HEK293 (cell line): ENCODE measurements around the gene DUSP15.

ENCODE experiments used
- CTCF ChIA-PET: fragments of 350-600 bp; formaldehyde crosslinking; extraction: SDS; loops from one replicate; lab custom pipeline; 2021; ENCODE audit warnings: antibody characterized with exemption; lab: Yijun Ruan, JAX
- POLR2A ChIA-PET: fragments of 300-600 bp; formaldehyde crosslinking; extraction: SDS; loops from one replicate; lab custom pipeline; 2020; ENCODE audit warnings: antibody characterized with exemption, inconsistent platforms; lab: Yijun Ruan, JAX
- H3K27ac ChIP-seq: fragments of 200-500 bp; sonication (Bioruptor generic); 2 replicates; pipeline ENCODE4 v1.5.1; 2014; ENCODE audit warnings: low read depth, low read length, control low read depth, inconsistent platforms; ENCODE audit errors: extremely low read depth
- H3K36me3 ChIP-seq, 2 experiments: fragments of 200-500 bp in 1 of 2; sonication (Bioruptor generic) in 1 of 2; 1 replicate in 1 of 2; 2 replicates in 1 of 2; pipeline ENCODE4 v1.5.1; 2014 to 2017; ENCODE audit warnings: inconsistent platforms in 2 of 2, low read length in 2 of 2; ENCODE audit not compliant: control insufficient read depth in 2 of 2, insufficient read depth in 1 of 2
- H3K4me1 ChIP-seq: fragments of 200-500 bp; sonication (Bioruptor generic); 2 replicates; pipeline ENCODE4 v1.5.1; 2014; ENCODE audit warnings: mild to moderate bottlenecking, low read length, inconsistent platforms; ENCODE audit not compliant: control insufficient read depth, insufficient read depth
- H3K4me3 ChIP-seq: 2 replicates; pipeline ENCODE4 v1.5.1; 2011; ENCODE audit warnings: low read depth, mild to moderate bottlenecking, control low read depth, low read length, moderate library complexity
- H3K9me3 ChIP-seq: fragments of 200-500 bp; sonication (Bioruptor generic); 2 replicates; pipeline ENCODE4 v1.5.1; 2014; ENCODE audit warnings: low read depth, low read length, inconsistent platforms; ENCODE audit not compliant: control insufficient read depth, insufficient read depth
- HOXA7 ChIP-seq: sonication (generic); formaldehyde crosslinking; IDR thresholded peaks from 2 replicates; pipeline ENCODE4 v1.8.1; 2022; ENCODE audit warnings: missing genetic modification reagents, borderline replicate concordance
- KLF16 ChIP-seq: fragments of 450-650 bp; formaldehyde crosslinking; IDR thresholded peaks from 2 replicates; pipeline ENCODE4 v1.5.1; 2017; ENCODE audit warnings: missing biosample characterization, missing genetic modification characterization
- SP7 ChIP-seq: fragments of 450-650 bp; formaldehyde crosslinking; IDR thresholded peaks from 2 replicates; pipeline ENCODE4 v1.5.1; 2016; ENCODE audit warnings: missing biosample characterization, missing genetic modification characterization
- ZBTB20 ChIP-seq: fragments of 450-650 bp; formaldehyde crosslinking; IDR thresholded peaks from 2 replicates; pipeline ENCODE4 v1.5.1; 2016; ENCODE audit warnings: missing biosample characterization, missing genetic modification characterization
- ZEB2 ChIP-seq: fragments of 450-650 bp; formaldehyde crosslinking; IDR thresholded peaks from 2 replicates; pipeline ENCODE4 v1.5.1; 2016; ENCODE audit warnings: missing biosample characterization, missing genetic modification characterization
- ZNF121 ChIP-seq: fragments of 450-650 bp; formaldehyde crosslinking; IDR thresholded peaks from 2 replicates; pipeline ENCODE4 v1.5.1; 2016; ENCODE audit warnings: missing biosample characterization, missing genetic modification characterization
- ZNF140 ChIP-seq: fragments of 450-650 bp; formaldehyde crosslinking; IDR thresholded peaks from 2 replicates; pipeline ENCODE4 v1.5.1; 2016; ENCODE audit warnings: missing biosample characterization, missing genetic modification characterization
- ZNF280C ChIP-seq: fragments of 450-650 bp; formaldehyde crosslinking; IDR thresholded peaks from 2 replicates; pipeline ENCODE4 v1.5.1; 2016; ENCODE audit warnings: missing biosample characterization, missing genetic modification characterization
- ZNF324 ChIP-seq: fragments of 450-650 bp; formaldehyde crosslinking; IDR thresholded peaks from 2 replicates; pipeline ENCODE4 v1.5.1; 2016; ENCODE audit warnings: missing biosample characterization, missing genetic modification characterization
- ZNF398 ChIP-seq: fragments of 450-650 bp; formaldehyde crosslinking; IDR thresholded peaks from 2 replicates; pipeline ENCODE4 v1.5.1; 2017; ENCODE audit warnings: missing biosample characterization, missing genetic modification characterization
- ZNF513 ChIP-seq: fragments of 450-650 bp; IDR thresholded peaks from 2 replicates; pipeline ENCODE4 v1.5.1; 2018; ENCODE audit warnings: missing biosample characterization, missing genetic modification characterization
- ZNF514 ChIP-seq: fragments of 450-650 bp; formaldehyde crosslinking; IDR thresholded peaks from 2 replicates; pipeline ENCODE4 v1.5.1; 2016; ENCODE audit warnings: missing biosample characterization, missing genetic modification characterization
- ZNF530 ChIP-seq: fragments of 450-650 bp; formaldehyde crosslinking; IDR thresholded peaks from 2 replicates; pipeline ENCODE4 v1.5.1; 2016; ENCODE audit warnings: low read depth, missing biosample characterization, missing genetic modification characterization
- ZNF548 ChIP-seq: fragments of 450-650 bp; formaldehyde crosslinking; IDR thresholded peaks from 2 replicates; pipeline ENCODE4 v1.5.1; 2016; ENCODE audit warnings: missing biosample characterization, missing genetic modification characterization
- ZNF580 ChIP-seq: fragments of 450-650 bp; formaldehyde crosslinking; IDR thresholded peaks from 2 replicates; pipeline ENCODE4 v1.5.1; 2016; ENCODE audit warnings: missing biosample characterization, missing genetic modification characterization
- ZNF623 ChIP-seq: fragments of 450-650 bp; formaldehyde crosslinking; IDR thresholded peaks from 2 replicates; pipeline ENCODE4 v1.5.1; 2016; ENCODE audit warnings: missing biosample characterization, missing genetic modification characterization
- ZNF629 ChIP-seq: fragments of 450-650 bp; formaldehyde crosslinking; IDR thresholded peaks from 2 replicates; pipeline ENCODE4 v1.5.1; 2017; ENCODE audit warnings: missing biosample characterization, missing genetic modification characterization
- ZNF747 ChIP-seq: fragments of 450-650 bp; formaldehyde crosslinking; IDR thresholded peaks from 2 replicates; pipeline ENCODE4 v1.5.1; 2016; ENCODE audit warnings: missing biosample characterization, missing genetic modification characterization
- ZNF777 ChIP-seq: fragments of 450-650 bp; formaldehyde crosslinking; IDR thresholded peaks from 2 replicates; pipeline ENCODE4 v1.5.1; 2017; ENCODE audit warnings: missing biosample characterization, missing genetic modification characterization, borderline replicate concordance
- TF ChIP-seq, protein P1 (sequence below): fragments of 450-650 bp; formaldehyde crosslinking; IDR thresholded peaks from 2 replicates; pipeline ENCODE4 v1.5.1; 2016; ENCODE audit warnings: missing biosample characterization, missing genetic modification characterization
- TF ChIP-seq, protein P2 (sequence below): fragments of 450-650 bp; formaldehyde crosslinking; IDR thresholded peaks from 2 replicates; pipeline ENCODE4 v1.5.1; 2016; ENCODE audit warnings: missing biosample characterization, missing genetic modification characterization, low read depth
- TF ChIP-seq, protein P3 (sequence below): fragments of 450-650 bp; formaldehyde crosslinking; IDR thresholded peaks from 2 replicates; pipeline ENCODE4 v1.5.1; 2016; ENCODE audit warnings: missing biosample characterization, missing genetic modification characterization

The DUSP15 gene

DNA sequence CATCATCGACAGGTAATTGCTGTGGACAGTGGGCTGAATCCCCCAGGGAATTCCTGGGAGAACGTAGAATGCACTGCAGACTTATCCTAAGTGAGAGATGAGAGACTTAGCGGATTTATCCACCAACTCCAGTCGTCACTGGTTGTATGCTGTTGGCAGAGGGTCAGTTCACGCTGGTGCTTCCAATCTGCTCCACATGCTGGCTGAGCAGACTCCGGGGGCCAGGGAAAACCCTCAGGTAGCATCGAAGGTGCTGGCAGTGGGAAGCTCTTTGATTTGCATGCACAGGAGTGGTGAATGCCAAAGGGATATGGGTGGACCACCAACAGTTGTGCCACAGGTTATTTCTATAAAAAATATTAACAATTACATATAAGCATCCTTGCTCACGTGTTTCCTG lies 20.3 kb upstream of the DUSP15 start (continued):
- TF ChIP-seq ZNF280C (tag by site-specific recombination) (no peak), ZNF548 (tag by site-specific recombination) (no peak), ZEB2 (tag by site-specific recombination) (no peak), ZNF530 (tag by site-specific recombination) (no peak), ZNF140 (no peak), ZNF629 (tag by site-specific recombination) (no peak)
- TF ChIP-seq, protein P1, sequence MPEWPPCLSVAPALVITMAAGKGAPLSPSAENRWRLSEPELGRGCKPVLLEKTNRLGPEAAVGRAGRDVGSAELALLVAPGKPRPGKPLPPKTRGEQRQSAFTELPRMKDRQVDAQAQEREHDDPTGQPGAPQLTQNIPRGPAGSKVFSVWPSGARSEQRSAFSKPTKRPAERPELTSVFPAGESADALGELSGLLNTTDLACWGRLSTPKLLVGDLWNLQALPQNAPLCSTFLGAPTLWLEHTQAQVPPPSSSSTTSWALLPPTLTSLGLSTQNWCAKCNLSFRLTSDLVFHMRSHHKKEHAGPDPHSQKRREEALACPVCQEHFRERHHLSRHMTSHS (tag by site-specific recombination), result no peak

DNA sequence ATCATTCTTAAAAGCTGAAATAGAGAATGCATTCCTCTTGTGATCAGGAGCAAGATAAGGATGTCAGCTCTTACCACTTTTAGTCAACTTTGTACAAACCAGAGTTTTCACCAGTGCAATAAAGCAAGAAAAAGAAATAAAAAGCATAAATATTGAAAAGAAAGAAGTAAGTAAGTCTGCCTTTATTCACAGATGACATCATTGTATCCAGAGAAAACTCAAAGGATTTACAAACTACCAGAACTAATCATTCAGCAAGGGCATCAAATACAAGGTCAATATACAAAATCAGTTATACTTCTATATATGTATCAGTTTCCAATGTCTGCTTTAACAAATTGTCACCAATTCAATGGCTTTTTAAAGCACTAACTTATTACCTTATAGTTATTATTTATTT lies 13.5 kb upstream of the DUSP15 start:
- POLR2A ChIA-PET, result no interaction called here
- Histone ChIP-seq H3K9me3 (no peaks in the 10 kb centered on the region), H3K27ac (no peak overlapping the region), H3K36me3 (no peaks in the 10 kb centered on the region), H3K4me1 (no peaks in the 10 kb centered on the region)
- CTCF ChIA-PET, result interaction anchor here (0.7 kb wide), 1 partner anchor 25 kb away, joined by 4 read pairs; no protein-coding TSS in a partner anchor
- TF ChIP-seq ZNF580 (tag by site-specific recombination), result no peak
- TF ChIP-seq, protein P2, sequence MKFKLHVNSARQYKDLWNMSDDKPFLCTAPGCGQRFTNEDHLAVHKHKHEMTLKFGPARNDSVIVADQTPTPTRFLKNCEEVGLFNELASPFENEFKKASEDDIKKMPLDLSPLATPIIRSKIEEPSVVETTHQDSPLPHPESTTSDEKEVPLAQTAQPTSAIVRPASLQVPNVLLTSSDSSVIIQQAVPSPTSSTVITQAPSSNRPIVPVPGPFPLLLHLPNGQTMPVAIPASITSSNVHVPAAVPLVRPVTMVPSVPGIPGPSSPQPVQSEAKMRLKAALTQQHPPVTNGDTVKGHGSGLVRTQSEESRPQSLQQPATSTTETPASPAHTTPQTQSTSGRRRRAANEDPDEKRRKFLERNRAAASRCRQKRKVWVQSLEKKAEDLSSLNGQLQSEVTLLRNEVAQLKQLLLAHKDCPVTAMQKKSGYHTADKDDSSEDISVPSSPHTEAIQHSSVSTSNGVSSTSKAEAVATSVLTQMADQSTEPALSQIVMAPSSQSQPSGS, result peak; percentile 77
- TF ChIP-seq, all 188 proteins: peak for 1
- no peak overlapping the region for H3K4me3 ChIP-seq

DNA sequence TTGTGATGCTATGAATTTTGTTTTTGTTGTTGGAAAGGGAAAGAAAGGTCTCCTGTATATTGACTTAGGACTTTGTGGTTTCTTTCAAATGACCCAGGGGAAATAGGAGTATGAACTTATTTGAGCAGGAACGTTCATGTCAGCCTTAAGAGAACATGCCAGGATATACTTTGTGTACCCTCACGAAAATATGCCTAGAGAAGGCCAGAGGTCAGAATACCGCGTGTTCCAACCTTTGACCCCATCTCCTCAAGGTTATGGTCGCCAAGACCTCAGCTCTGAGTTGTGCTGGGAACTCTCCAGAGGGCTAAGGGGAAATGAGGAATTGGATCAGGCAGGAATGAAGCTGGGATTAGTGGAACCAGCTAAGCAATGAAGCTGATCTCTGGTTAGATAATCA lies 11.6 kb upstream of the DUSP15 start:
- ChIA-PET POLR2A (interaction anchor here (0.5 to 1.2 kb wide), 2 partner anchors 14 to 20 kb away, joined by 3 read pairs; no protein-coding TSS in a partner anchor), CTCF (no interaction called here)
- Histone ChIP-seq H3K36me3 (no peaks in the 10 kb centered on the region), H3K9me3 (no peaks in the 10 kb centered on the region), H3K27ac (no peak overlapping the region), H3K4me3 (no peak overlapping the region), H3K4me1 (no peaks in the 10 kb centered on the region)
- no peak for TF ChIP-seq KLF16 (tag by site-specific recombination)
- no peak for TF ChIP-seq HOXA7 (CRISPR knock-in tag)
- TF ChIP-seq ZNF513 (tag by site-specific recombination), result no peak
- TF ChIP-seq SP7 (tag by site-specific recombination), result no peak
- TF ChIP-seq ZNF398, result no peak
- TF ChIP-seq, protein P3, sequence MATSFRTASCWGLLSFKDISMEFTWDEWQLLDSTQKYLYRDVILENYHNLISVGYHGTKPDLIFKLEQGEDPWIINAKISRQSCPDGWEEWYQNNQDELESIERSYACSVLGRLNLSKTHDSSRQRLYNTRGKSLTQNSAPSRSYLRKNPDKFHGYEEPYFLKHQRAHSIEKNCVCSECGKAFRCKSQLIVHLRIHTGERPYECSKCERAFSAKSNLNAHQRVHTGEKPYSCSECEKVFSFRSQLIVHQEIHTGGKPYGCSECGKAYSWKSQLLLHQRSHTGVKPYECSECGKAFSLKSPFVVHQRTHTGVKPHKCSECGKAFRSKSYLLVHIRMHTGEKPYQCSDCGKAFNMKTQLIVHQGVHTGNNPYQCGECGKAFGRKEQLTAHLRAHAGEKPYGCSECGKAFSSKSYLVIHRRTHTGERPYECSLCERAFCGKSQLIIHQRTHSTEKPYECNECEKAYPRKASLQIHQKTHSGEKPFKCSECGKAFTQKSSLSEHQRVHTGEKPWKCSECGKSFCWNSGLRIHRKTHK (tag by site-specific recombination), result no peak
- TF ChIP-seq ZNF280C (tag by site-specific recombination), result no peak
- no peak for TF ChIP-seq ZNF548 (tag by site-specific recombination)
- no peak for TF ChIP-seq ZNF514 (tag by site-specific recombination)
- TF ChIP-seq ZBTB20 (tag by site-specific recombination), result no peak
- no peak for TF ChIP-seq ZNF121 (tag by site-specific recombination)
- no peak for TF ChIP-seq ZNF777
- no peak for TF ChIP-seq ZNF623 (tag by site-specific recombination)
- TF ChIP-seq ZNF747, result no peak
- TF ChIP-seq ZNF324 (tag by site-specific recombination), result no peak
